Adrenal gland (tissue), 12 donors: Measurements from ENCODE around the gene EXOC6B. TPM values are rescaled to one million over a fixed set of nuclear protein-coding genes. Genes with fewer than 3 reads are reported as not detected.

Source experiments
- DNase-seq, 7 donors: peaks; one replicate each; pipeline ENCODE4 v3.0.0-alpha.2; 2019 to 2020
- H3K27ac ChIP-seq, 5 donors: fragments of 200-600 bp; sonication (generic) in 4 of 5; 1 replicate in 3 of 5; 2 replicates in 2 of 5; pipeline versions ENCODE4 v1.5.1 to v1.8.0; 2016 to 2020; ENCODE audit warnings: mild to moderate bottlenecking in 1 of 5
- H3K27me3 ChIP-seq: fragments of 200-600 bp; 2 replicates; pipeline ENCODE4 v1.8.0; 2021
- H3K36me3 ChIP-seq, 2 donors: fragments of 200-600 bp; replicated peaks in 1 of 2; 1 replicate in 1 of 2; 2 replicates in 1 of 2; pipeline versions ENCODE4 v1.5.1 to v1.8.0; 2018 to 2022
- H3K4me1 ChIP-seq, 2 donors: fragments of 200-600 bp; replicated peaks in 1 of 2; 1 replicate in 1 of 2; 2 replicates in 1 of 2; pipeline versions ENCODE4 v1.5.1 to v1.8.0; 2018 to 2021
- H3K4me3 ChIP-seq, 4 donors: fragments of 200-600 bp; sonication (generic) in 3 of 4; one replicate each; pipeline ENCODE4 v1.5.1; 2016 to 2018
- H3K9me3 ChIP-seq, 3 donors: fragments of 200-600 bp; sonication (generic) in 1 of 3; replicated peaks in 1 of 3; 1 replicate in 2 of 3; 2 replicates in 1 of 3; pipeline versions ENCODE4 v1.5.1 to v1.8.0; 2016 to 2021
- CTCF ChIP-seq, 6 experiments: fragments of 450-650 bp in 4 of 6; fragments of 200-600 bp in 2 of 6; sonication (generic) in 1 of 6; IDR thresholded peaks; 1 replicate in 5 of 6; 2 replicates in 1 of 6; pipeline versions ENCODE4 v1.5.1 to v1.8.0; 2016 to 2021; ENCODE audit warnings: antibody characterized with exemption in 6 of 6, mild to moderate bottlenecking in 2 of 6, moderate library complexity in 1 of 6
- POLR2A ChIP-seq, 2 donors: fragments of 450-650 bp; IDR thresholded peaks; one replicate each; pipeline ENCODE4 v1.6.1; 2017; ENCODE audit warnings: antibody characterized with exemption in 2 of 2, mild to moderate bottlenecking in 2 of 2, moderate library complexity in 1 of 2
- WGBS, 4 donors: extraction: QIAGEN DNeasy Blood & Tissue Kit in 2 of 4; methylation state at CpG; one replicate each; pipeline versions ENCODE4 v1.1.5 to v1.1.7; 2013 to 2017; 5-methylcytosine and 5-hydroxymethylcytosine counted together
- intact Hi-C, 2 donors: fragments of 100-400 bp; cut with DNase I; formaldehyde crosslinking; loops; one replicate each; pipeline versions ENCODE4 v1.14.1 to v1.15.0; 2022 to 2023
- polyA plus RNA-seq, 3 donors: library from polyadenylated mRNA; stranded (reverse); fragments of 200-250 nt in 2 of 3; fragments of 350-450 nt in 1 of 3; fragmentation: Illumina TruSeq in 1 of 3; extraction: RNeasy Lipid Tissue Mini Kit (QIAGEN cat#74804) in 1 of 3; gene quantifications; one replicate each; pipeline ENCODE4 v1.2.3, GENCODE V29; 2013 to 2014
- total RNA-seq, 9 donors: library from RNA; depleted of rRNA in 4 of 9; stranded (reverse); fragments of >200 nt in 4 of 9; fragments of 120-200 nt in 1 of 9; fragmentation: NEBNext Ultra II Directional in 1 of 9; extraction: Animal tissue kit (Norgen Biotek cat#: 25700) in 1 of 9; gene quantifications; one replicate each; pipeline versions ENCODE4 v1.1.0 to v1.2.4, GENCODE V29; 2013 to 2023
- donor health status: healthy with polysubstance abuse.
- donor health status: Bipolar disorder and iron deficiency.
- donor health status: DM: yes; HTN: yes; CAD: no.
- donor health status: DM: no; HTN: no; CAD: no.
- donor health status: DM: no; HTN: no; CAD: no.
- donor health status: DM: yes; HTN: yes; CAD: no.

Gene EXOC6B
- total and polyA plus RNA-seq, 12 donors: 6.0 to 92.6 (median 50.6) TPM

DNA sequence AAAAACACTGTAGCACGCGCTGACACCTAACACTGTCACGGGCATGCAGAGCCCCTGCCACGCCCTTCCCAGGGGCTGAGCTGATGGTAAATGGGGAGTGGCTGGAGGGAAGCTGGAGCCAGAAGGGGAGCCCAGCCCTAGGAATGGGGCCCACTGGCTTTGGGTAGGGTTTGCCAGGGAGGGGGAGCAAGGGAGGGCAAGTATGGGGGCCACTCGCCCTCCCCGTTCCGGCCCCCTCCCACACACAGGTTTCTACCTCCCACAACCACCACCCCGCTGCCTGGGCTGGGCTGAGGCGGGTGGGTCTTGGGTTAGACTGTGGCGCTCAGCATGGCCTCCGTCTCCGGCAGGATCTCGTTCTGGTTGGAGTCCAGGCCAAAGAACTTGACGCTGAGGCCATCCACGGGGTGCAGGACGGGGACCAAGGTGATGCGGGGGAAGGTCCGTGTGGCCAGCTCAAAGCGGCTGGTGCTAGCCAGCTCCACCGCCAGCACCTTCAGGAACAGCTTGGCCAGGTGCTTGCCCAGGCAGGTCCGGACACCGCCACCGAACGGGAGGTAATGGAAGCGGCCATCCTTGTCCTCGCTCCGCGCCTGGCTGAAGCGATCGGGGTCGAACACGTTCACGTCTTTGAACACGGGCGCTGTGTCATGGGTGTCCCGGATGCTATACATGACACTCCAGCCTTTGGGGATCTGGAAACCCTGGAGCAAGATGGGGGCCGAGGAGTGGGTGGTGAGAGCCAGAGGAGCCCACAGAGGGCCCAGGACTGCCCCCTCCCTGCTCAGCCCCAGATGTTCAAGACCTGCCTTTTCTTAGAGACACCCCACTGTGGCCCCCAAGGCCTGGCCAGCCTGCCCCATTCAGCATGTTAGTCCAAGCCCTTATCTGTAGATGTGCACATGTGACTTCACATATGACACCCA, 693.7 kb downstream of the EXOC6B start:
- TF ChIP-seq CTCF (IDR thresholded peaks at IDR 0.05) (no peak), POLR2A (IDR thresholded peaks at IDR 0.05) (no peak)
- DNase-seq: peak in 1 of 7 donors; percentile 5
- no peaks in the 10 kb centered on the region for H3K4me1 ChIP-seq
- WGBS, 4 donors: 88 to 94% (median 93%) methylated on average over 21 to 37 of the region's 37 CpGs
- intact Hi-C loops: no loop called here
- H3K27me3 ChIP-seq: no peaks in the 10 kb centered on the region
- H3K27ac ChIP-seq: no peak overlapping the region
- no peak overlapping the region for H3K4me3 ChIP-seq
- H3K36me3 ChIP-seq: peaks cover 0 to 3% of the 10 kb centered on the region in 2 donors
- H3K9me3 ChIP-seq: no peaks in the 10 kb centered on the region

DNA sequence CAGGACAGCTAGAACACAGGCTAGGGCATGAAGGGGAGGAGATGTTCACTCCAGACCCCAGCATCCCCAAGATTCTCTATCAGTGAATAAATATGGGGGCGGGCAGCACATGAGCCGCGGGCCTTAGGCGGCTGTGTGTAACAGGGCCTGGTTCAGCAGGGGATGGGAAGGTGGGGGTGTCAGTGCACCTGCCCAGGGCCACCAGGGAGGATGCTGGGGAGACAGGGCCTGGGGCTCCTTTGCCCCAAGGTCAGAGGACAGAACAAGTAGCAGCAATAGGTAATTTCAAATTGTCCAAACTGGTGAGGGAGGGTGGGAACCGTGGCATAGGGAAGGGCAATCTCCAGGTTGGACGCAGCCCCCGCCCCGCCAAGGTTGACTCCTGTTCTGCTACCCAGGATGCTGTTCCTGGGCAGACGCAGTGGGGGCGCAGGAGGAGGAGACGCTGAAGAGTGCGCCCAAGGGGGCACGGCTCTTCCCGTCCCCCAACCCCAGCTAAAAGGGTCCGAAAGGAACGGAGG, 694.4 kb downstream of the EXOC6B start:
- H3K36me3 ChIP-seq: peaks cover 0 to 3% of the 10 kb centered on the region in 2 donors
- intact Hi-C loops: no loop called here
- TF ChIP-seq POLR2A (IDR thresholded peaks at IDR 0.05): no peak
- no peak overlapping the region for H3K4me3 ChIP-seq
- H3K9me3 ChIP-seq: no peaks in the 10 kb centered on the region
- no peaks in the 10 kb centered on the region for H3K27me3 ChIP-seq
- DNase-seq: no peak
- no peaks in the 10 kb centered on the region for H3K4me1 ChIP-seq
- H3K27ac ChIP-seq: no peak overlapping the region
- WGBS, 4 donors: 86 to 95% (median 92%) methylated on average over 12 to 16 of the region's 16 CpGs

DNA sequence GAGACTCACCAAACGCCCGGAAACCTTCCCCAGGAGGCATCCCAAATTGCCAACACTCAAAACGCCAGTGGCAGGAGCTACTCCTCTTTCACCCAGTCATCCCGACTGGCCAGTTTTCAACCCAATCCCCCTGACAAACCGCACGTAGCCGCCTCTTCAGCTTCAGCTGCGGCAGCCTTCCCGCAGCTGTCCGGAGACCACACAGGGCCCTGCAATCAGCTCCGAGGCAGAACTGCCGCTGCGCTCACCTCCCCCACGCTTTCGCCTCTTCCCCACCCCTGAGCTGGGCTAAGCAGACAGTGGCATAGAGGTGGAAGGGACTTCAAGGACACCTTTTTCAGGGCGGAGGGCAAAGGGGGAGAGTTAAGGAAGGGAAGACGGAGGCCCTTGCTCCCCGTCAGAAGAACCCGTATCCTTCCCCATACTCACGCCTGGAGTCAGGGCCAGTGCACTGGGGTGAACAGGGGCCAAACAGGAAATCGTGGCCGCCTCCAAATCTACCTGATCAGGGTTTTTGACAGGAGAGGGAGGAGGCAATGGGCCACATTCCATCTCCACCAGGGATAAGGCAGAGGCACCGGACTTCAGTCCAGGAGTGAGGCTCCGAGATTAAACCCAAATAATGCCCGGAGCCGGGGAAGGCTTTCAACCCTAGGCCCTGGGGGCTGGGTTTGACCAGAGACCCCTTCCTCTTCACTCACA, 695.0 kb downstream of the EXOC6B start:
- Histone ChIP-seq H3K27ac (no peak overlapping the region), H3K4me3 (no peak overlapping the region), H3K27me3 (no peaks in the 10 kb centered on the region), H3K36me3 (peaks cover 0 to 3% of the 10 kb centered on the region in 2 donors), H3K4me1 (no peaks in the 10 kb centered on the region), H3K9me3 (no peaks in the 10 kb centered on the region)
- TF ChIP-seq CTCF (IDR thresholded peaks at IDR 0.05) (no peak), POLR2A (IDR thresholded peaks at IDR 0.05) (no peak)
- DNase-seq: peak in 1 of 7 donors; percentile 6
- WGBS, 4 donors: 68 to 81% (median 73%) methylated on average over 23 to 26 of the region's 26 CpGs
- intact Hi-C loops: no loop called here

GRCh38 chr2:72129681-72130340, 696.0 kb downstream of the EXOC6B start:
- H3K27me3 ChIP-seq: no peaks in the 10 kb centered on the region
- intact Hi-C loops: no loop called here

More at GRCh38 chr2:72129681-72130340, 696.0 kb downstream of the EXOC6B start:
- peak in 1 of 7 donors; percentile 14 for DNase-seq
- Histone ChIP-seq H3K27ac (no peak overlapping the region), H3K4me3 (no peak overlapping the region), H3K36me3 (peaks cover 0 to 3% of the 10 kb centered on the region in 2 donors), H3K9me3 (no peaks in the 10 kb centered on the region), H3K4me1 (no peaks in the 10 kb centered on the region)
- 80 to 87% (median 84%) methylated on average over 9 of the region's 9 CpGs for WGBS, 4 donors
- TF ChIP-seq CTCF (IDR thresholded peaks at IDR 0.05): no peak
- no peak for TF ChIP-seq POLR2A (IDR thresholded peaks at IDR 0.05)
